Measurements from ENCODE around the gene TMEM117.

- TF ChIP-seq CTCF (IDR thresholded peaks at IDR 0.05) (no peak), POLR2AphosphoS5 (IDR thresholded peaks at IDR 0.05) (no peak)
Measured at GRCh38 chr12:43883748-43884147, 47.9 kb downstream of the TMEM117 start.
